HepG2 (cell line): ENCODE measurements around the gene ULK3. TPM values are rescaled to one million over a fixed set of nuclear protein-coding genes. Genes with fewer than 3 reads are reported as not detected.
A peak's percentile ranks its signal among the peaks of the same experiment; 100 is the strongest.

ENCODE experiments used
- ARNT2 ChIP-seq: sonication (generic); formaldehyde crosslinking; IDR thresholded peaks from 2 replicates; pipeline ENCODE4 v1.8.0; 2022; ENCODE audit warnings: mild to moderate bottlenecking, low read depth, missing genetic modification reagents, moderate library complexity
- BATF2 ChIP-seq: sonication (generic); formaldehyde crosslinking; IDR thresholded peaks from 2 replicates; pipeline ENCODE4 v1.8.0; 2022; ENCODE audit warnings: mild to moderate bottlenecking, missing genetic modification reagents, moderate library complexity
- CREM ChIP-seq, 2 experiments: sonication (generic) in 1 of 2; formaldehyde crosslinking in 1 of 2; IDR thresholded peaks; 2 replicates each; pipeline versions ENCODE4 v1.4.0 to v1.6.1; 2016 to 2020; ENCODE audit warnings: antibody characterized with exemption in 1 of 2, mild to moderate bottlenecking in 1 of 2, missing genetic modification reagents in 1 of 2
- EED ChIP-seq: sonication (generic); formaldehyde crosslinking; IDR thresholded peaks from 2 replicates; pipeline ENCODE4 v1.5.0; 2020; ENCODE audit warnings: mild to moderate bottlenecking, missing genetic modification reagents
- FOXJ3 ChIP-seq: sonication (generic); formaldehyde crosslinking; IDR thresholded peaks from 2 replicates; pipeline ENCODE4 v1.4.0; 2020; ENCODE audit warnings: missing genetic modification reagents, mild to moderate bottlenecking, borderline replicate concordance
- FOXO1 ChIP-seq: sonication (generic); formaldehyde crosslinking; IDR thresholded peaks from 2 replicates; pipeline ENCODE4 v1.4.0; 2020; ENCODE audit warnings: missing genetic modification reagents
- HDAC1 ChIP-seq: sonication (generic); formaldehyde crosslinking; IDR thresholded peaks from 2 replicates; pipeline ENCODE4 v1.5.1; 2020; ENCODE audit warnings: mild to moderate bottlenecking, missing genetic modification reagents
- NCOA5 ChIP-seq: sonication (generic); formaldehyde crosslinking; IDR thresholded peaks from 2 replicates; pipeline ENCODE4 v1.4.0; 2020; ENCODE audit warnings: missing genetic modification reagents
- NR2F1 ChIP-seq, 2 experiments: fragments of 450-650 bp in 1 of 2; formaldehyde crosslinking in 1 of 2; IDR thresholded peaks; 2 replicates each; pipeline versions ENCODE4 v1.5.0 to v1.6.1; 2016 to 2020; ENCODE audit warnings: mild to moderate bottlenecking in 1 of 2, missing compliant biosample characterization in 1 of 2, missing genetic modification reagents in 1 of 2, moderate library complexity in 1 of 2
- PHF21A ChIP-seq: sonication (generic); formaldehyde crosslinking; IDR thresholded peaks from 2 replicates; pipeline ENCODE4 v1.5.0; 2020; ENCODE audit warnings: mild to moderate bottlenecking, missing genetic modification reagents
- PLSCR1 ChIP-seq: sonication (generic); formaldehyde crosslinking; IDR thresholded peaks from 2 replicates; pipeline ENCODE4 v1.5.0; 2020; ENCODE audit warnings: missing genetic modification reagents, mild to moderate bottlenecking, borderline replicate concordance
- SALL1 ChIP-seq: sonication (generic); formaldehyde crosslinking; IDR thresholded peaks from 2 replicates; pipeline ENCODE4 v1.8.0; 2022; ENCODE audit warnings: mild to moderate bottlenecking, missing genetic modification reagents
- SOX13 ChIP-seq, 3 experiments: fragments of 450-650 bp in 1 of 3; sonication (generic) in 1 of 3; formaldehyde crosslinking in 1 of 3; IDR thresholded peaks in 2 of 3; conservative IDR thresholded peaks in 1 of 3; 2 replicates each; pipeline versions ENCODE4 v1.5.0 to v1.6.1; 2016 to 2020; ENCODE audit warnings: antibody characterized with exemption in 1 of 3, mild to moderate bottlenecking in 1 of 3, missing compliant biosample characterization in 1 of 3, missing genetic modification reagents in 1 of 3, moderate library complexity in 1 of 3
- THAP8 ChIP-seq: sonication (generic); formaldehyde crosslinking; IDR thresholded peaks from 2 replicates; pipeline ENCODE4 v1.5.1; 2020; ENCODE audit warnings: missing genetic modification reagents, mild to moderate bottlenecking, borderline replicate concordance
- ZNF317 ChIP-seq: sonication (generic); formaldehyde crosslinking; IDR thresholded peaks from 2 replicates; pipeline ENCODE4 v1.5.0; 2020; ENCODE audit warnings: mild to moderate bottlenecking, missing genetic modification reagents
- ZNF333 ChIP-seq: sonication (generic); formaldehyde crosslinking; IDR thresholded peaks from 2 replicates; pipeline ENCODE4 v1.4.0; 2020; ENCODE audit warnings: mild to moderate bottlenecking, missing genetic modification reagents, borderline replicate concordance
- ZNF337 ChIP-seq: sonication (generic); formaldehyde crosslinking; IDR thresholded peaks from 2 replicates; pipeline ENCODE4 v1.5.1; 2020; ENCODE audit warnings: missing genetic modification reagents, low read depth, mild to moderate bottlenecking, borderline replicate concordance
- ZNF460 ChIP-seq: sonication (generic); formaldehyde crosslinking; IDR thresholded peaks from 2 replicates; pipeline ENCODE4 v1.5.1; 2020; ENCODE audit warnings: missing genetic modification reagents, mild to moderate bottlenecking, borderline replicate concordance
- ZNF562 ChIP-seq: sonication (generic); formaldehyde crosslinking; IDR thresholded peaks from 2 replicates; pipeline ENCODE4 v1.8.0; 2022; ENCODE audit warnings: missing genetic modification reagents, borderline replicate concordance
- ZNF569 ChIP-seq: sonication (generic); formaldehyde crosslinking; IDR thresholded peaks from 2 replicates; pipeline ENCODE4 v1.5.0; 2020; ENCODE audit warnings: mild to moderate bottlenecking, missing genetic modification reagents, moderate library complexity, borderline replicate concordance
- ZNF605 ChIP-seq: sonication (generic); formaldehyde crosslinking; IDR thresholded peaks from 2 replicates; pipeline ENCODE4 v1.8.0; 2022; ENCODE audit warnings: mild to moderate bottlenecking, missing genetic modification reagents
- ZNF629 ChIP-seq: sonication (generic); formaldehyde crosslinking; conservative IDR thresholded peaks from 2 replicates; pipeline ENCODE4 v1.5.0; 2020; ENCODE audit warnings: missing genetic modification reagents
- ZNF768 ChIP-seq: sonication (generic); formaldehyde crosslinking; IDR thresholded peaks from 2 replicates; pipeline ENCODE4 v1.4.0; 2020; ENCODE audit warnings: missing genetic modification reagents
- polyA plus RNA-seq, 8 experiments: library from polyadenylated mRNA; depleted of rRNA in 3 of 8; stranded (reverse) in 7 of 8; unstranded in 1 of 8; fragments of >200 nt; fragmentation: Illumina TruSeq in 4 of 8; extraction: Trizol in 4 of 8; gene quantifications; 2 replicates each; pipeline versions ENCODE4 v1.2.1 to v1.2.3, GENCODE V29; 2011 to 2016; ENCODE audit warnings: low read depth in 4 of 8, missing spikeins in 1 of 8, mixed read lengths in 1 of 8; ENCODE audit not compliant: insufficient read depth in 1 of 8
- total RNA-seq, 5 experiments: library from RNA; depleted of rRNA; stranded (reverse); fragments of >200 nt; fragmentation: Illumina TruSeq; extraction: Trizol; gene quantifications; 2 replicates each; pipeline ENCODE4 v1.2.3, GENCODE V29; 2016; ENCODE audit warnings: low read depth in 1 of 5
- TF ChIP-seq, protein P1 (sequence below): sonication (generic); formaldehyde crosslinking; IDR thresholded peaks from 2 replicates; pipeline ENCODE4 v1.8.1; 2023; ENCODE audit warnings: mild to moderate bottlenecking, missing genetic modification reagents

Gene ULK3
- total and polyA plus RNA-seq, 2 of the 13 experiments (the other 11 are each of a cell fraction or from before 2014, with no cell fraction given) = 15.2 to 23.7 TPM

- peak; percentile 89 for TF ChIP-seq HDAC1 (CRISPR knock-in tag)
- 0 out of 2 replicates have a peak, but pooled peaks have one; percentile 28 for TF ChIP-seq ZNF605 (CRISPR knock-in tag)
- TF ChIP-seq, protein P1, sequence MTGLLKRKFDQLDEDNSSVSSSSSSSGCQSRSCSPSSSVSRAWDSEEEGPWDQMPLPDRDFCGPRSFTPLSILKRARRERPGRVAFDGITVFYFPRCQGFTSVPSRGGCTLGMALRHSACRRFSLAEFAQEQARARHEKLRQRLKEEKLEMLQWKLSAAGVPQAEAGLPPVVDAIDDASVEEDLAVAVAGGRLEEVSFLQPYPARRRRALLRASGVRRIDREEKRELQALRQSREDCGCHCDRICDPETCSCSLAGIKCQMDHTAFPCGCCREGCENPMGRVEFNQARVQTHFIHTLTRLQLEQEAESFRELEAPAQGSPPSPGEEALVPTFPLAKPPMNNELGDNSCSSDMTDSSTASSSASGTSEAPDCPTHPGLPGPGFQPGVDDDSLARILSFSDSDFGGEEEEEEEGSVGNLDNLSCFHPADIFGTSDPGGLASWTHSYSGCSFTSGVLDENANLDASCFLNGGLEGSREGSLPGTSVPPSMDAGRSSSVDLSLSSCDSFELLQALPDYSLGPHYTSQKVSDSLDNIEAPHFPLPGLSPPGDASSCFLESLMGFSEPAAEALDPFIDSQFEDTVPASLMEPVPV (CRISPR knock-in tag) = peak; percentile 85; the same call in 1 of the 2 replicates
- TF ChIP-seq SOX13 (IDR thresholded peaks at IDR 0.05) = no peak
- peak in 1 of 2 experiments; percentile 16; a peak in 1 of 4 replicates for TF ChIP-seq SOX13 (CRISPR knock-in tag; conservative IDR thresholded peaks at IDR 0.05 in 1 of 2, IDR thresholded peaks at IDR 0.05 in 1 of 2)
- TF ChIP-seq ZNF562 (CRISPR knock-in tag) = no peak
- no peak for TF ChIP-seq EED (CRISPR knock-in tag)
- TF ChIP-seq SALL1 (CRISPR knock-in tag) = peak; percentile 81; the same call in 1 of the 2 replicates
- no peak for TF ChIP-seq PLSCR1 (CRISPR knock-in tag)
- TF ChIP-seq THAP8 (CRISPR knock-in tag) = peak; percentile 82; the same call in 1 of the 2 replicates
- no peak for TF ChIP-seq NCOA5 (CRISPR knock-in tag)
- TF ChIP-seq ZNF569 (CRISPR knock-in tag) = peak; percentile 73; the same call in 1 of the 2 replicates
- TF ChIP-seq ZNF629 (CRISPR knock-in tag) = peak; percentile 88
- TF ChIP-seq BATF2 (CRISPR knock-in tag) = 0 out of 2 replicates have a peak, but pooled peaks have one; percentile 37
- TF ChIP-seq ZNF768 (CRISPR knock-in tag) = peak; percentile 48
- TF ChIP-seq FOXO1 (CRISPR knock-in tag) = peak; percentile 63
- no peak for TF ChIP-seq ZNF337 (CRISPR knock-in tag)
- TF ChIP-seq ZNF333 (CRISPR knock-in tag) = peak; percentile 90; the same call in 1 of the 2 replicates
- TF ChIP-seq ZNF317 = peak; percentile 81
- TF ChIP-seq NR2F1 (CRISPR knock-in tag; IDR thresholded peaks at IDR 0.05) = peak in 1 of 2 experiments; percentile 26; a peak in 1 of 4 replicates
- TF ChIP-seq PHF21A = peak; percentile 55; the same call in 1 of the 2 replicates
- TF ChIP-seq CREM (IDR thresholded peaks at IDR 0.05) = peak; percentile 92
- no peak for TF ChIP-seq CREM (CRISPR knock-in tag; IDR thresholded peaks at IDR 0.05)
- peak; percentile 47; the same call in 1 of the 2 replicates for TF ChIP-seq ARNT2 (CRISPR knock-in tag)
- 0 out of 2 replicates have a peak, but pooled peaks have one; percentile 38 for TF ChIP-seq FOXJ3
- peak; percentile 31; the same call in 1 of the 2 replicates for TF ChIP-seq ZNF460 (CRISPR knock-in tag)
Observed at GRCh38 chr15:74889883-74890664, 47.1 kb upstream of the ULK3 start, which contains the start of gene MPI (continued).
